ENCODE results near the gene DRG2.

The DRG2 gene

GRCh38 chr17:18142417-18142816, 54.7 kb downstream of the DRG2 start:
- no peak for DNase-seq (ENCODE audit: extremely low read depth in 1 of 2, low read depth in 1 of 2)

DNA sequence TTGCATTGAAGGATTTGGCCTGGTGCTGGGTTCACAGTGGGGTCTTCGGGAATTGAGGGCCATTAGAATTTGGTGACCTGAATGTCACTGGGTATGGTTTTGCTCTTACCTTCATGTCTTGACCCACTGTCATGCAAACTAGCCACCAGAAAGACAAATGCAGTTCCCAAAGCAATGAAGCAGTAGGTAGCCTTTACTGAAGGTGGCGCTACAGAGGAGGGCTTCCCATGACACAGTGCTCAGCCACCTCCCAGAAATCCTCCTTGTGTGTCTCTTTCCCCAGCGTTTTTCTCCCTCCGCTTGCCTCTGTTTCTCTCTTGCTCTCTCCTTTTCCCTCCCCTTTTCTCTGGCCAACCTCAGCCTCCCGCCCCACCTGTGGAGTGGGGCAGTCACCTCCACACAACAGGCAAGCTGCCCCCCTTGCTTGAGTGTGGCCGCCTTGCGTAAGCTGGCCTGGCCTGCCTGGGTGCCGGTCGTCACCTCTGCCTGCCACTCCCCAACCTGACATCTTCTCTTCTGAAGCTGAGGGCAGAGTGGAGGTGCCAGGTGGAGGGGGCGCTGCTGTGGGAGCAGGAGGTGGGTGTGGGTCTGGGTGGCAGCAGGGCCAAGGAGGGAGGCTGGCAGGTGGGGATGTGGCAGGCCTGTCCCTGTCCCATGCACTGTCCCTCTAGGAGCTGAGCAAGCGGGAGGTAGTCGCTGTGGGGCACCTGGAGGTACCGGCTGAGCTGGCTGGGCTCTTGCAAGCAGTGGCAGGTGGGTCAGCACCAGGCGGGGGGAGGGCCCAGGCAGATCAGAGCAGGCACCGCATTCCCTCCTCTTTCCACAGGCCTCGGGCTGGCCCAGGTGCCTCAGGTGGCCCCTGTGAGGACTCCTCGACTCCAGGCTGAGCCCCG, 55.5 kb downstream of the DRG2 start:
- no peak for DNase-seq (ENCODE audit: extremely low read depth in 1 of 2, low read depth in 1 of 2)

GRCh38 chr17:18144261-18144660, 56.5 kb downstream of the DRG2 start:
- no peak for DNase-seq (ENCODE audit: extremely low read depth in 1 of 2, low read depth in 1 of 2)

DNA sequence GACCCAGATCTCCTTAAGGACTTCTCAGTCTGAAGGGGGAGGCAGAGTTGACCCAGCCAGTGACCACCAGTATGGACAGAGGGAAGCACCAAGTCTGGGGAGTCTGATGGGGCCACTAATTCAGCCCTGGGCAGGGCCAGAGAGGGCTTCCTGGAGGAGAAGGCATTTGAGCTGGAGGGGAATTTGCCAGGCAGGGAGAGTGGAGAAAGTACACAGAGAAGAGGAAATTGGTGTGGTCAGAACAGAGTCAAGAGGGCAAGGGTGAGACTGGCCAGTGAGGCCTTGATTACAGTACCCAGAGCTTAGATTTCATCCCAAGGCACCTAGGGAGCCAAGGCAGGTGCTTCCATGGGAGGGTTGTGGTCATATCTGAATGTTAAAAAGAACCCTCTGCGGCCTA, 57.1 kb downstream of the DRG2 start:
- DNase-seq (ENCODE audit: extremely low read depth in 1 of 2, low read depth in 1 of 2), result no peak

DNA sequence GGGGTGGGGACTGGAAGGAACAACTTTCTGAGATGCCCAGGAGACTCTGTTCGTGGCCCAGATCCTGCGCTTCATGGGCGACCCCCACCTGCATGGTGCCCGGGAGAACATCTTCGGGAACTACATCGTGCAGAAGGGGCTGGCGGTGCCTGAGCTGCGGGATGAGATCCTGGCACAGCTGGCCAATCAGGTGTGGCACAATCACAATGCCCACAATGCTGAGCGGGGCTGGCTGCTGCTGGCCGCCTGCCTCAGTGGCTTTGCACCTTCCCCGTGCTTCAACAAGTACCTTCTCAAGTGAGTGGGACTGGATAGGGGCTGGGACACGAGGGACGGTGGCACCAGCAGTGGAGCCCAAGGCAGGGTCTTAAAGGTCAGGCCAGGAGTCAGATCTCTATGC, 58.1 kb downstream of the DRG2 start:
- no peak for DNase-seq (ENCODE audit: extremely low read depth in 1 of 2, low read depth in 1 of 2)

DNA sequence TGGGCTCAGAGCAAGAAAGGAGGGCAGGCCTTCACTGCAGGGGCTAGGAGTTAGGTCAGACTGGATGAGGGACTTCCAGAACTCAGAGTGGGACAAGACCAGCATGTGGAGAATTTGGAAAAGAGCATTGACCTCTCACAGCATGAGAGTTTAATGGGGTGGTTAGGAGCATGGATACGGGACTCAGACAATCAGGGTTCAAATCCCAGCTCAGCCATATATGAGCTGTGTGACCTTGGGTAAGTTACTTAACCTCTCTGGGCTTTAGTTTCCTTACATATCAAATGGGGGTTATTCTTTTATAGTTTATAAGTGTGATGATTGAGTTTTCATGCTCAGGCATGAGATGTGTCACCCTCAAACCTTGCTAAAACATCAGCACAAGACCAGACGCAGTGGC, 58.5 kb downstream of the DRG2 start:
- no peak for DNase-seq (ENCODE audit: extremely low read depth in 1 of 2, low read depth in 1 of 2)

- DNase-seq (ENCODE audit: extremely low read depth in 1 of 2, low read depth in 1 of 2), result no peak
Observed at GRCh38 chr17:18146980-18147379, 59.2 kb downstream of the DRG2 start.

- no peak for DNase-seq (ENCODE audit: extremely low read depth in 1 of 2, low read depth in 1 of 2)
Observed at GRCh38 chr17:18148586-18148985, 60.8 kb downstream of the DRG2 start.

GRCh38 chr17:18151290-18151689, 63.5 kb downstream of the DRG2 start:
- no peak for DNase-seq (ENCODE audit: extremely low read depth in 1 of 2, low read depth in 1 of 2)

- DNase-seq (ENCODE audit: extremely low read depth in 1 of 2, low read depth in 1 of 2), result no peak
Observed at GRCh38 chr17:18155179-18155578, 67.4 kb downstream of the DRG2 start.

GRCh38 chr17:18156171-18156975, 68.6 kb downstream of the DRG2 start:
- DNase-seq (ENCODE audit: extremely low read depth in 1 of 2, low read depth in 1 of 2), result no peak

- no peak for DNase-seq (ENCODE audit: extremely low read depth in 1 of 2, low read depth in 1 of 2)
Observed at GRCh38 chr17:18156976-18157280, 69.2 kb downstream of the DRG2 start.
